ENCODE measurements around the gene NSA2.

NSA2 gene

DNA sequence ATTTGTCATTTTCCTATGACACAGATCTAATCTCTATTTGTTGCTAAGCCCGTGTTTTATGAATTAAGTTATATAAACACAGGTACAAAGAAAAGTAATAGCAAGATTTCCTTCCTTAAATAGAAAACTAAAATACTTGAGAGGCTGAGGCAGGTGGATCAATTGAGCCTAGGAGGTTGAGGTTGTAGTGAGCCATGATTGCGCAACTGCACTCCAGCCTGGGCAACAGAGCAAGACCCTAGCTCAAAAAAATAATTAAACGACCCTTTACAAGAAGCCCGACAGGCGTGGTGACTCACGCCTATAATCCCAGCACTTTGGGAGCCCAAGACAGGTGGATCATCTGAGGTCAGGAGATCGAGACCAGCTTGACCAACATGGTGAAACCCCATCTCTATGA lies 62.4 kb downstream of the NSA2 start:
- Histone ChIP-seq H3K4me1 (ENCODE audit: insufficient read depth, poor library complexity, severe bottlenecking) (no peaks in the 10 kb centered on the region), H3K4me3 (ENCODE audit: severe bottlenecking) (no peak overlapping the region), H3K27ac (ENCODE audit: poor library complexity, severe bottlenecking) (no peak overlapping the region), H3K36me3 (ENCODE audit: low read depth) (0 out of 2 replicates have a peak, but pooled peaks cover 3% of the 10 kb centered on the region), H3K9me3 (ENCODE audit: severe bottlenecking) (no peaks in the 10 kb centered on the region), H3K27me3 (ENCODE audit: insufficient read depth, poor library complexity, severe bottlenecking) (no peaks in the 10 kb centered on the region)
- TF ChIP-seq, protein P1, sequence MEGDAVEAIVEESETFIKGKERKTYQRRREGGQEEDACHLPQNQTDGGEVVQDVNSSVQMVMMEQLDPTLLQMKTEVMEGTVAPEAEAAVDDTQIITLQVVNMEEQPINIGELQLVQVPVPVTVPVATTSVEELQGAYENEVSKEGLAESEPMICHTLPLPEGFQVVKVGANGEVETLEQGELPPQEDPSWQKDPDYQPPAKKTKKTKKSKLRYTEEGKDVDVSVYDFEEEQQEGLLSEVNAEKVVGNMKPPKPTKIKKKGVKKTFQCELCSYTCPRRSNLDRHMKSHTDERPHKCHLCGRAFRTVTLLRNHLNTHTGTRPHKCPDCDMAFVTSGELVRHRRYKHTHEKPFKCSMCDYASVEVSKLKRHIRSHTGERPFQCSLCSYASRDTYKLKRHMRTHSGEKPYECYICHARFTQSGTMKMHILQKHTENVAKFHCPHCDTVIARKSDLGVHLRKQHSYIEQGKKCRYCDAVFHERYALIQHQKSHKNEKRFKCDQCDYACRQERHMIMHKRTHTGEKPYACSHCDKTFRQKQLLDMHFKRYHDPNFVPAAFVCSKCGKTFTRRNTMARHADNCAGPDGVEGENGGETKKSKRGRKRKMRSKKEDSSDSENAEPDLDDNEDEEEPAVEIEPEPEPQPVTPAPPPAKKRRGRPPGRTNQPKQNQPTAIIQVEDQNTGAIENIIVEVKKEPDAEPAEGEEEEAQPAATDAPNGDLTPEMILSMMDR (IDR thresholded peaks at IDR 0.05; ENCODE audit: poor library complexity, severe bottlenecking) = no peak
- no peak for DNase-seq (ENCODE audit: low spot score)
- no peak for ATAC-seq (ENCODE audit: low read depth)
